Neural cell (in vitro differentiated cells): ENCODE data around the gene HELZ2. TPM values are rescaled to one million over a fixed set of nuclear protein-coding genes. Genes with fewer than 3 reads are reported as not detected.

Experiments
- H2AFZ ChIP-seq: fragments of 200-600, 300-800 bp; sonication (generic), shearing (Covaris generic); 2 replicates; pipeline ENCODE4 v1.6.0; 2014; ENCODE audit warnings: low read depth, mild to moderate bottlenecking, antibody characterized with exemption, low read length, moderate library complexity
- H3F3A ChIP-seq: fragments of 200-600 bp; shearing (Covaris generic); 2 replicates; pipeline ENCODE4 v1.6.1; 2016; ENCODE audit warnings: mild to moderate bottlenecking, moderate library complexity, mixed read lengths, antibody characterized with exemption, low read length; ENCODE audit not compliant: insufficient read depth, poor library complexity, severe bottlenecking
- H3K27ac ChIP-seq: fragments of 200-600, 300-800 bp; sonication (generic), shearing (Covaris generic); 2 replicates; pipeline ENCODE4 v1.5.1; 2014; ENCODE audit warnings: mild to moderate bottlenecking, low read length, moderate library complexity
- H3K27me3 ChIP-seq: fragments of 300-800, 200-600 bp; sonication (generic), shearing (Covaris generic); 2 replicates; pipeline ENCODE4 v1.6.0; 2014; ENCODE audit warnings: mild to moderate bottlenecking, low read depth, low read length, moderate library complexity; ENCODE audit not compliant: insufficient read depth
- H3K36me3 ChIP-seq: fragments of 300-800, 200-600 bp; sonication (generic), shearing (Covaris generic); 2 replicates; pipeline ENCODE4 v1.5.1; 2014; ENCODE audit warnings: mild to moderate bottlenecking, antibody characterized with exemption, low read length, moderate library complexity; ENCODE audit not compliant: insufficient read depth
- H3K4me2 ChIP-seq: fragments of 300-800, 200-600 bp; sonication (generic), shearing (Covaris generic); 2 replicates; pipeline ENCODE4 v1.6.0; 2014; ENCODE audit warnings: mild to moderate bottlenecking, low read length
- H3K4me3 ChIP-seq: fragments of 300-800, 200-600 bp; sonication (generic), shearing (Covaris generic); 2 replicates; pipeline ENCODE4 v1.5.1; 2014; ENCODE audit warnings: mild to moderate bottlenecking, low read length, moderate library complexity
- H3K79me2 ChIP-seq: fragments of 200-600 bp; shearing (Covaris generic); replicated peaks from 2 replicates; pipeline ENCODE4 v1.6.0; 2014; ENCODE audit warnings: mild to moderate bottlenecking, low read length, moderate library complexity; ENCODE audit not compliant: insufficient read depth
- H3K9ac ChIP-seq: fragments of 300-800, 200-600 bp; sonication (generic), shearing (Covaris generic); 2 replicates; pipeline ENCODE4 v1.6.1; 2016; ENCODE audit warnings: mild to moderate bottlenecking, low read length, mixed read lengths
- H3K9me2 ChIP-seq: fragments of 200-600 bp; shearing (Covaris generic); 2 replicates; pipeline ENCODE4 v1.6.1; 2016; ENCODE audit warnings: mild to moderate bottlenecking, low read length, mixed read lengths; ENCODE audit not compliant: insufficient read depth
- H3K9me3 ChIP-seq: fragments of 200-600, 300-800 bp; sonication (generic), shearing (Covaris generic); 2 replicates; pipeline ENCODE4 v1.6.1; 2016; ENCODE audit warnings: mild to moderate bottlenecking, mixed run types, low read length, moderate library complexity, mixed read lengths
- H4K20me1 ChIP-seq: fragments of 200-600 bp; shearing (Covaris generic); 2 replicates; pipeline ENCODE4 v1.6.1; 2016; ENCODE audit warnings: mild to moderate bottlenecking, mixed run types; ENCODE audit not compliant: insufficient read depth
- CTCF ChIP-seq: fragments of 450-650 bp; IDR thresholded peaks from 2 replicates; pipeline ENCODE4 v1.5.1; 2014; ENCODE audit warnings: antibody characterized with exemption, mild to moderate bottlenecking, moderate library complexity; ENCODE audit not compliant: poor library complexity, severe bottlenecking
- EP300 ChIP-seq: fragments of 450-650 bp; conservative IDR thresholded peaks from 2 replicates; pipeline ENCODE4 v1.6.1; 2014; ENCODE audit warnings: antibody characterized with exemption, mild to moderate bottlenecking, moderate library complexity; ENCODE audit not compliant: poor library complexity, severe bottlenecking
- EZH2 ChIP-seq: fragments of 200-600, 300-800 bp; shearing (Covaris generic), sonication (generic); IDR thresholded peaks from 2 replicates; pipeline ENCODE4 v1.6.1; 2014; ENCODE audit warnings: antibody characterized with exemption, low read length, borderline replicate concordance, mild to moderate bottlenecking; ENCODE audit not compliant: insufficient read depth, poor library complexity, severe bottlenecking
- MXI1 ChIP-seq: fragments of 450-650 bp; conservative IDR thresholded peaks from 2 replicates; pipeline ENCODE4 v1.6.1; 2014; ENCODE audit warnings: antibody characterized with exemption, mild to moderate bottlenecking; ENCODE audit not compliant: poor library complexity, severe bottlenecking
- POLR2AphosphoS5 ChIP-seq: IDR thresholded peaks from 2 replicates; pipeline ENCODE4 v1.6.1; 2012
- RAD21 ChIP-seq: fragments of 450-650 bp; conservative IDR thresholded peaks from 2 replicates; pipeline ENCODE4 v1.6.1; 2014; ENCODE audit warnings: antibody characterized with exemption, mild to moderate bottlenecking, moderate library complexity
- REST ChIP-seq: IDR thresholded peaks from 2 replicates; pipeline ENCODE4 v1.6.1; 2012; ENCODE audit warnings: borderline replicate concordance
- SMC3 ChIP-seq: fragments of 450-650 bp; conservative IDR thresholded peaks from 2 replicates; pipeline ENCODE4 v1.6.1; 2014; ENCODE audit warnings: antibody characterized with exemption, mild to moderate bottlenecking, moderate library complexity; ENCODE audit not compliant: poor library complexity
- TAF1 ChIP-seq: IDR thresholded peaks from 2 replicates; pipeline ENCODE4 v1.6.1; 2012; ENCODE audit warnings: low read depth
- polyA plus RNA-seq: library from polyadenylated mRNA; depleted of rRNA; stranded (reverse); fragments of >200 nt; gene quantifications from 2 replicates; pipeline ENCODE4 v1.2.3, GENCODE V29; 2014

HELZ2 gene
- polyA plus RNA-seq, 1 donor from 2014 or later, result 1.3 TPM

GRCh38 chr20:63597651-63598478 is 23.8 kb upstream of the HELZ2 start:
- TF ChIP-seq MXI1 (no peak), POLR2AphosphoS5 (no peak), CTCF (no peak), SMC3 (no peak), EP300 (no peak), REST (no peak), EZH2 (no peak), TAF1 (no peak), RAD21 (no peak)
- Histone ChIP-seq H3K9me2 (no peaks in the 10 kb centered on the region), H3K9ac (no peak overlapping the region), H4K20me1 (no peaks in the 10 kb centered on the region), H3K4me2 (no peak overlapping the region), H2AFZ (no peak overlapping the region), H3K4me3 (no peak overlapping the region), H3K27me3 (no peaks in the 10 kb centered on the region), H3F3A (no peaks in the 10 kb centered on the region), H3K9me3 (no peaks in the 10 kb centered on the region), H3K79me2 (no peaks in the 10 kb centered on the region), H3K27ac (no peak overlapping the region), H3K36me3 (no peaks in the 10 kb centered on the region)

- TF ChIP-seq REST, result no peak
- TF ChIP-seq EZH2, result no peak
- no peak for TF ChIP-seq EP300
- TF ChIP-seq POLR2AphosphoS5, result no peak
- TF ChIP-seq SMC3, result no peak
- no peak for TF ChIP-seq MXI1
- TF ChIP-seq CTCF, result no peak
- TF ChIP-seq TAF1, result no peak
- Histone ChIP-seq H3K36me3 (no peaks in the 10 kb centered on the region), H2AFZ (no peak overlapping the region), H3K79me2 (no peaks in the 10 kb centered on the region), H3K9ac (no peak overlapping the region), H3K4me2 (no peak overlapping the region), H3K9me2 (no peaks in the 10 kb centered on the region), H3K4me3 (no peak overlapping the region), H3F3A (no peaks in the 10 kb centered on the region), H3K9me3 (no peaks in the 10 kb centered on the region), H3K27ac (no peak overlapping the region), H4K20me1 (no peaks in the 10 kb centered on the region), H3K27me3 (no peaks in the 10 kb centered on the region)
Observed at GRCh38 chr20:63596423-63596822, 22.4 kb upstream of the HELZ2 start.
